OCI-LY3 (cell line): ENCODE data around the gene ITPKC.
"Not testable (repeated sequence)": the region's sequence is repeated elsewhere in the genome, so short reads cannot be mapped to it uniquely, and the experiment has no call there.

Source experiments
- EZH2phosphoT487 ChIP-seq: fragments of 200-600 bp; shearing (Covaris generic); IDR thresholded peaks from 2 replicates; pipeline ENCODE4 v1.6.1; 2018; ENCODE audit warnings: antibody characterized with exemption, mixed run types, low read depth
- TF ChIP-seq, protein P1 (sequence below): fragments of 200-600, 300-600 bp; sonication (generic); IDR thresholded peaks from 2 replicates; pipeline ENCODE4 v1.5.1; 2014; ENCODE audit warnings: antibody characterized with exemption, low read length, low read depth

DNA sequence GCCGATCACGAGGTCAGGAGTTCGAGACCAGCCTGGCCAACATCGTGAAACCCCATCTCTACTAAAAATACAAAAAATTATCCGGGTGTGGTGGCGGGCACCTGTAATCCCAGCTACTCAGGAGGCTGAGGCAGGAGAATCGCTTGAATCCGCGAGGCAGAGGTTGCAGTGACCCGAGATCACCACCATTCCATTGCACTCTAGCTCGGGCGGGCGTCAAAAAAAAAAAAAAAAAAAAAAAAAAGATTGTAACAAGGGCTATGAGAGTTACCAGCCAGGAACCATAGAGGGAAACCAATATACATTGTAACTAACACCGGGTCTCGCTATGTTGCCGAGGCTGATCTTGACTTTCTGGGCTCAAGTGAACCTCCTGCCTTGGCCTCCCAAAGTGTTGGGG is 15.4 kb downstream of the ITPKC start:
- TF ChIP-seq, protein P1, sequence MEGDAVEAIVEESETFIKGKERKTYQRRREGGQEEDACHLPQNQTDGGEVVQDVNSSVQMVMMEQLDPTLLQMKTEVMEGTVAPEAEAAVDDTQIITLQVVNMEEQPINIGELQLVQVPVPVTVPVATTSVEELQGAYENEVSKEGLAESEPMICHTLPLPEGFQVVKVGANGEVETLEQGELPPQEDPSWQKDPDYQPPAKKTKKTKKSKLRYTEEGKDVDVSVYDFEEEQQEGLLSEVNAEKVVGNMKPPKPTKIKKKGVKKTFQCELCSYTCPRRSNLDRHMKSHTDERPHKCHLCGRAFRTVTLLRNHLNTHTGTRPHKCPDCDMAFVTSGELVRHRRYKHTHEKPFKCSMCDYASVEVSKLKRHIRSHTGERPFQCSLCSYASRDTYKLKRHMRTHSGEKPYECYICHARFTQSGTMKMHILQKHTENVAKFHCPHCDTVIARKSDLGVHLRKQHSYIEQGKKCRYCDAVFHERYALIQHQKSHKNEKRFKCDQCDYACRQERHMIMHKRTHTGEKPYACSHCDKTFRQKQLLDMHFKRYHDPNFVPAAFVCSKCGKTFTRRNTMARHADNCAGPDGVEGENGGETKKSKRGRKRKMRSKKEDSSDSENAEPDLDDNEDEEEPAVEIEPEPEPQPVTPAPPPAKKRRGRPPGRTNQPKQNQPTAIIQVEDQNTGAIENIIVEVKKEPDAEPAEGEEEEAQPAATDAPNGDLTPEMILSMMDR = not testable (repeated sequence)
- TF ChIP-seq EZH2phosphoT487 = not testable (repeated sequence)
